GM12874 (cell line): ENCODE measurements around the gene CELF1.

Experiments
- CTCF ChIP-seq: IDR thresholded peaks from 2 replicates; pipeline ENCODE4 v1.5.1; 2011; ENCODE audit warnings: low read depth, mild to moderate bottlenecking, control low read depth, low read length, moderate library complexity; ENCODE audit not compliant: insufficient read depth

The CELF1 gene

GRCh38 chr11:47516984-47517853 lies 35.7 kb downstream of the CELF1 start:
- TF ChIP-seq CTCF, result no peak

DNA sequence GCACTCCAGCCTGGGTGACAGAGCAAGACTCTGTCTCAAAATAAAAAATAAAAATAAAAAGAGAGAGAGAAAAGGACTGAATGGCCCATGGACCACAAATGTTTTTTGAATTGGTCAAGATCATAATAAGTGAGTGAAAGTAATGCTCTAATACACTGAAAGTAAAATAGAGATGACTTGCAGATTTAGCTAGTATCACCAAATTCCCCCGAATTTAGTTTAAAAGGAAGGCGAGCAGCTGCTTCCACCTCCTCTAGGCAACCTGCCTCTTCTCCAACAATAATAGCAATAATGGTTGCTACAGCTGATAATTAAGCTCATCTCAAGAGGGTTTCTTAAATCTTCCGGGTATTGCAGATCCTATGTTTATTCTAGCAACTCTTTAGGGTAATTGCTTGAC lies 36.8 kb downstream of the CELF1 start:
- TF ChIP-seq CTCF, result no peak

GRCh38 chr11:47514825-47515647 lies 37.9 kb downstream of the CELF1 start:
- no peak for TF ChIP-seq CTCF

DNA sequence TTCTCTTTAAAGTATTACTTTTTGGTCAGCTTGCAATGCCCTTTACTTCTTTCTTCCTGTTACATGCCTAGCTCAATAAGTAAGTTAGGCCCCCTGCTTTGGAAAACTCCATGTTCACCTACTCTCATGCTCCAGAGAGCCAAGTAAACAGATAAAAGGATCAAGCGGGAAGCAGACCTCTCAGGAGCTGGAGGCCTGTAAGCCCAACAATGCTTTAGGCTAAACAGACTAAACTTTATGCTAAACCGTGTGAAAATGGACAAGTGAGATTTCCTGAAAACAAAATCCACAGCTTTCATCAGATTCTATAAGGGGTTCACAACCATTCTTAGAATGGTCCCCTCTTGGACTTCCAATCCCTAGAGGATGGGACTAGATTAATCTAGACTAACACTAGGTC lies 40.2 kb downstream of the CELF1 start:
- TF ChIP-seq CTCF, result no peak

DNA sequence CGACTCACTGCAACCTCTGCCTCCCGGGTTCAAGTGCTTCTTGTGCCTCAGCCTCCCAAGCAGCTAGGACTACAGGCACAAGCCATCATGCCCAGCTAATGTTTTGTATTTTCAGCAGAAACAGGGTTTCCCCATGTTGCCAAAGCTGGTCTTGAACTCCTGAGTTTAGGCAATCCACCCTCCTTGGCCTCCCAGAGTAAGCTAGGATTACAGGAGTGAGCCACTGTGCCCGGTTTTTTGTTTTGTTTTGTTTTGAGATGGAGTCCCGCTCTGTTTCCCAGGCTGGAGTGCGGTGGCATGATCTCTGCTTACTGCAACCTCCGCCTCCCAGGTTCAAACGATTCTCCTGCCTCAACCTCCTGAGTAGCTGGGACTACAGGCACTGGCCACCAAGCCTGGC lies 41.0 kb downstream of the CELF1 start:
- TF ChIP-seq CTCF, result no peak

DNA sequence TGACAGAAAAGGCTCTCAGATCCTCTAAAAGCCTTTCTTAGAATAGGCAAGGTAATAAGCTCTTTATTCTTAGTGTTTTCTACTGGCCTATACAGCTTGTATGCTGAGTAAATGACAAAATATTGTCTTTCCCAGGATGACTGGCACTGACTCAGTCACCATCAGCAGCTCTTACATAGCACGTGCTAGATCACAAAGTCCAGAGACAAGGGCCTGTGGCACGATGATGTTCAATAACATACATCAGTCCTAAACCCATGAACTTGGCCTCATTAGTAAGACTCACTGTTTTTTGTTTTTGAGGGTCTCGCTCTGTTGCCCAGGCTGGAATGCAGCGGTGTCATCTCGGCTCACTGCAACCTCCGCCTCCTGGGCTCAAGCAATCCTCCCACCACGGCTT lies 42.7 kb downstream of the CELF1 start:
- no peak for TF ChIP-seq CTCF

GRCh38 chr11:47509077-47509536 lies 43.8 kb downstream of the CELF1 start:
- TF ChIP-seq CTCF, result no peak
